Lung (tissue), 12 donors: ENCODE data around the gene SIM2. TPM values are rescaled to one million over a fixed set of nuclear protein-coding genes. Genes with fewer than 3 reads are reported as not detected.

ENCODE experiments used
- ATAC-seq: fragments of 200-7000 bp; cut with Tn5 transposase; one replicate; pipeline ENCODE4 v1.9.1; 2020; ENCODE audit warnings: moderate number of reproducible peaks; ENCODE audit not compliant: insufficient read depth, low FRiP score
- DNase-seq, 3 donors: peaks; one replicate each; pipeline ENCODE4 v3.0.0-alpha.2; 2013 to 2017
- H3K27ac ChIP-seq, 2 donors: one replicate each; pipeline ENCODE4 v1.5.1; 2013; ENCODE audit warnings: mild to moderate bottlenecking in 2 of 2, moderate library complexity in 2 of 2, control low read depth in 1 of 2, inconsistent platforms in 1 of 2, low read depth in 1 of 2, low read length in 1 of 2
- H3K27me3 ChIP-seq, 3 donors: one replicate each; pipeline ENCODE4 v1.5.1; 2013; ENCODE audit warnings: low read length in 2 of 3; ENCODE audit not compliant: control insufficient read depth in 3 of 3, insufficient read depth in 3 of 3
- H3K36me3 ChIP-seq, 4 donors: one replicate each; pipeline ENCODE4 v1.5.1; 2013; ENCODE audit warnings: low read length in 4 of 4, mild to moderate bottlenecking in 1 of 4, moderate library complexity in 1 of 4; ENCODE audit not compliant: control insufficient read depth in 4 of 4, insufficient read depth in 4 of 4
- H3K4me1 ChIP-seq, 5 donors: one replicate each; pipeline ENCODE4 v1.5.1; 2013; ENCODE audit warnings: low read length in 5 of 5, mild to moderate bottlenecking in 2 of 5, moderate library complexity in 1 of 5; ENCODE audit not compliant: control insufficient read depth in 5 of 5, insufficient read depth in 5 of 5
- H3K4me3 ChIP-seq: one replicate; pipeline ENCODE4 v1.5.1; 2013; ENCODE audit warnings: mild to moderate bottlenecking, control low read depth, moderate library complexity
- H3K9ac ChIP-seq, 2 donors: one replicate each; pipeline ENCODE4 v1.5.1; 2013; ENCODE audit warnings: low read length in 2 of 2, control low read depth in 1 of 2; ENCODE audit not compliant: insufficient read depth in 1 of 2
- H3K9me3 ChIP-seq, 4 donors: one replicate each; pipeline ENCODE4 v1.5.1; 2013; ENCODE audit warnings: low read length in 3 of 4, mild to moderate bottlenecking in 1 of 4, moderate library complexity in 1 of 4; ENCODE audit not compliant: control insufficient read depth in 4 of 4, insufficient read depth in 3 of 4
- WGBS, 2 donors: extraction: QIAGEN DNeasy Blood & Tissue Kit; methylation state at CpG; one replicate each; pipeline ENCODE4 v1.1.7; 2013; 5-methylcytosine and 5-hydroxymethylcytosine counted together
- polyA plus RNA-seq, 2 donors: library from polyadenylated mRNA; stranded (reverse); fragments of 200-250 nt; gene quantifications; one replicate each; pipeline ENCODE4 v1.2.1, GENCODE V29; 2013
- total RNA-seq, 2 donors: library from RNA; depleted of rRNA in 1 of 2; stranded (reverse); fragments of >200 nt in 1 of 2; gene quantifications; one replicate each; pipeline ENCODE4 v1.2.1, GENCODE V29; 2014 to 2021
- TF ChIP-seq, protein P1 (sequence below): IDR thresholded peaks from 2 replicates; pipeline ENCODE4 v1.5.1; 2012; ENCODE audit warnings: mild to moderate bottlenecking; ENCODE audit errors: control extremely low read depth, extremely low read depth
- donor health status: control.
- donor health status: control.
- donor health status: Bipolar disorder and iron deficiency.
- donor health status: healthy.
- donor health status: DM: yes; HTN: yes; CAD: no.

The SIM2 gene
- total and polyA plus RNA-seq, 4 donors = not detected

DNA sequence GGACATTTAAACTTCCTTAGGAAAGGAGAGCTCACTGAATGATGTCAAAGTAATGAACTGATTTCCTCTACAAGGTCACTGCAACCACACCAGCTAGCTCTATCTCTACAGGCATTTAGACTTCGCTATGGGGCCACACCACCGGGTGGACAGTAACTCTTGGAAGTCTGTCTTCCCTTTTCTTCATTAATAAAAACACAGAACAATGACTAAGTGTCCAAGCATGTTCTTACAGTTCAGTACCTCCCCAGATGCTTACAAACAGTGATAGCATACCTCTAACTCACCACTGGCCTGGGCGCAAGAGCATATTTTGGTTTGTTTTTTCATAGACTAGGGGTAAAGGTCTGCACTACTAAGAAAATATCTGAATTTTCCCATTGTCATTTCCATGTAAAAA, 54.6 kb downstream of the SIM2 start:
- WGBS, 2 donors = 82 to 88% methylated on average over 3 of the region's 3 CpGs
- H3K27me3 ChIP-seq = no peaks in the 10 kb centered on the region
- H3K27ac ChIP-seq = no peak overlapping the region
- H3K9me3 ChIP-seq = peaks cover 0 to 3% (median 0%) of the 10 kb centered on the region in 4 donors
- H3K36me3 ChIP-seq = peaks cover 0 to 8% (median 0%) of the 10 kb centered on the region in 4 donors
- H3K9ac ChIP-seq = no peak overlapping the region
- ATAC-seq (no peak), DNase-seq (no peak)
- TF ChIP-seq, protein P1, sequence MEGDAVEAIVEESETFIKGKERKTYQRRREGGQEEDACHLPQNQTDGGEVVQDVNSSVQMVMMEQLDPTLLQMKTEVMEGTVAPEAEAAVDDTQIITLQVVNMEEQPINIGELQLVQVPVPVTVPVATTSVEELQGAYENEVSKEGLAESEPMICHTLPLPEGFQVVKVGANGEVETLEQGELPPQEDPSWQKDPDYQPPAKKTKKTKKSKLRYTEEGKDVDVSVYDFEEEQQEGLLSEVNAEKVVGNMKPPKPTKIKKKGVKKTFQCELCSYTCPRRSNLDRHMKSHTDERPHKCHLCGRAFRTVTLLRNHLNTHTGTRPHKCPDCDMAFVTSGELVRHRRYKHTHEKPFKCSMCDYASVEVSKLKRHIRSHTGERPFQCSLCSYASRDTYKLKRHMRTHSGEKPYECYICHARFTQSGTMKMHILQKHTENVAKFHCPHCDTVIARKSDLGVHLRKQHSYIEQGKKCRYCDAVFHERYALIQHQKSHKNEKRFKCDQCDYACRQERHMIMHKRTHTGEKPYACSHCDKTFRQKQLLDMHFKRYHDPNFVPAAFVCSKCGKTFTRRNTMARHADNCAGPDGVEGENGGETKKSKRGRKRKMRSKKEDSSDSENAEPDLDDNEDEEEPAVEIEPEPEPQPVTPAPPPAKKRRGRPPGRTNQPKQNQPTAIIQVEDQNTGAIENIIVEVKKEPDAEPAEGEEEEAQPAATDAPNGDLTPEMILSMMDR = no peak
- peaks cover 0 to 13% (median 3%) of the 10 kb centered on the region in 5 donors for H3K4me1 ChIP-seq
- no peak overlapping the region for H3K4me3 ChIP-seq

DNA sequence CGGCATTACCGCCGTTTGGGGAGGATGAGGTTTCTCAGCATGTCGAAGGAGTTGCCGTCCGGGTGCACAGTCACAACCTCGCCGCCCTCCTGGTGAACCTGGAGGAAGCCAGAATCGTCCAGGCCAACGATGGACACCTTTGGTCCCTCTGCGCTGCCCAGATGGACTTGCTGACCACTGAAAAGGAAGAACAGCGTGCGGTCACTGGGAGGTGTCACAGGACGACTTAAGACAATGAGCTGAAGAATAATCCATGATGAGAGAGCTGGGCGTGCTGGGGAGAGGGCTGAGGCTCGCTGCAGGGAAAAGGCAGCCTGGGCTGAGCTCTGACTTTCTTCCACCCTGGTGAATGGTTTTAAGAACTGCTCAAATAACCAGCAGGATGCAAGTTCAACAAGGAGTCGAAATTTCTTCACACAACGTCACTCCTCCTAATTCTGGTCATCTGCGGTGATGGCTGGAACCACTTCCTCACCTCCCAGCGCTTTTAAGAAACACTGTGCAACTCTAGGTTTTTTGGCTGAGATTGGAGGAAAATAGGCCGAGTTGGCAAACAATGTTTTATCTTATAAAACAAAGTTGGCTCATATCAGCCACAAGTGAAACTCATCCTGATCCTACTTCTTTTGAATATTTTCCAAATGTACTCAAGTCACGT, 55.5 kb downstream of the SIM2 start:
- TF ChIP-seq, protein P1 = no peak
- H3K27me3 ChIP-seq = no peaks in the 10 kb centered on the region
- H3K27ac ChIP-seq = no peak overlapping the region
- H3K4me3 ChIP-seq = no peak overlapping the region
- H3K4me1 ChIP-seq = peaks cover 0 to 13% (median 3%) of the 10 kb centered on the region in 5 donors
- ATAC-seq = no peak
- DNase-seq = peak in 2 of 3 donors; percentile 59 to 65
- no peak overlapping the region for H3K9ac ChIP-seq
- H3K36me3 ChIP-seq = peaks cover 0 to 8% (median 0%) of the 10 kb centered on the region in 4 donors
- WGBS, 2 donors = 92 to 94% methylated on average over 22 of the region's 22 CpGs
- H3K9me3 ChIP-seq = peaks cover 0 to 3% (median 0%) of the 10 kb centered on the region in 4 donors

DNA sequence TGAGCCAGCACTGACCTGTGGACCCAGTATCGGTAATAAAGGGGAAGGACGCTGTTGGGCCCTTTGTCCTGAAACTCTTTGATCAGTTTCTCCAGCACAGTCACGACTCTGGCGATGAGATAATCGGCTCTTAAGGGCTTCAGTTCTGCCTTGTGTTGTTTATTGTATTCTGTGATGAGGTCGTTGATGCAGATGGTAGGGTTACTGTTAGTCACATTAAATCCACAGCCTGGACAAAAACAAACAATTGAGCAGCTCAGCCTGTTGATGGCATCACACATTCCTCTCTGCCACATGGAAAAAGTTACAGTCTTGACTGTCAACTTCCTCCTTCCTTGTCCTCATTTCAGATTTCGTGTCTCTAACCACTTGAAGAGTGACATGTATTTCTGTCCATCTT, 57.6 kb downstream of the SIM2 start:
- DNase-seq (no peak), ATAC-seq (no peak)
- peaks cover 0 to 8% (median 0%) of the 10 kb centered on the region in 4 donors for H3K36me3 ChIP-seq
- peaks cover 0 to 7% (median 1%) of the 10 kb centered on the region in 5 donors for H3K4me1 ChIP-seq
- no peak overlapping the region for H3K9ac ChIP-seq
- 86 to 90% methylated on average over 7 of the region's 7 CpGs for WGBS, 2 donors
- H3K9me3 ChIP-seq = peaks cover 0 to 3% (median 0%) of the 10 kb centered on the region in 4 donors
- TF ChIP-seq, protein P1 = no peak
- H3K27ac ChIP-seq = no peak overlapping the region
- H3K4me3 ChIP-seq = no peak overlapping the region
- no peaks in the 10 kb centered on the region for H3K27me3 ChIP-seq

DNA sequence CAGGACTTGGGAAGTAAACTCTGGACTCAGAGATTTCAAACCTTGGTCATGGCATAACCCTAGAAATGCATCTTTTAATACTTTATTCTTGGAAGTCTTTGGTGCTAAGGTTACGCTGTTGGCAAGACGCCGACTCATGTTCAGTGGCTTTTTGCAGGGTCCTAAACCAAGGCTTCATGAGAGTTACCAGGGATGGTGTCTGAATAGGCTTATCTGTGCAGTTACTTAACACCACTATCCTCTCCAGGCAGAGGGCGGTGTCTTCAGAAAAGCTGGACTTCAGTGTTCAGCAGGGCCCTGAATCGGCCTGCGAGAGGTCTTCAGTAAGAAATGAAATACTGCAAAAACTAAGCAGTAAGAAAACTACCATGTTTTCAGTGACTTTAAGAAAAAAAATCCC, 58.3 kb downstream of the SIM2 start:
- Histone ChIP-seq H3K27ac (no peak overlapping the region), H3K27me3 (no peaks in the 10 kb centered on the region), H3K4me3 (no peak overlapping the region), H3K9ac (no peak overlapping the region), H3K4me1 (peaks cover 0 to 2% (median 0%) of the 10 kb centered on the region in 5 donors), H3K36me3 (peaks cover 0 to 8% (median 0%) of the 10 kb centered on the region in 4 donors), H3K9me3 (peaks cover 0 to 3% (median 0%) of the 10 kb centered on the region in 4 donors)
- ATAC-seq (no peak), DNase-seq (no peak)
- 94 to 97% methylated on average over 6 of the region's 6 CpGs for WGBS, 2 donors
- TF ChIP-seq, protein P1 = no peak
